Measurements from ENCODE around the gene TUBGCP6. TPM values are rescaled to one million over a fixed set of nuclear protein-coding genes. Genes with fewer than 3 reads are reported as not detected.
A peak's percentile ranks its signal among the peaks of the same experiment; 100 is the strongest.

The TUBGCP6 gene
- total RNA-seq, 1 donor from 2014 or later: 16.9 TPM

DNA sequence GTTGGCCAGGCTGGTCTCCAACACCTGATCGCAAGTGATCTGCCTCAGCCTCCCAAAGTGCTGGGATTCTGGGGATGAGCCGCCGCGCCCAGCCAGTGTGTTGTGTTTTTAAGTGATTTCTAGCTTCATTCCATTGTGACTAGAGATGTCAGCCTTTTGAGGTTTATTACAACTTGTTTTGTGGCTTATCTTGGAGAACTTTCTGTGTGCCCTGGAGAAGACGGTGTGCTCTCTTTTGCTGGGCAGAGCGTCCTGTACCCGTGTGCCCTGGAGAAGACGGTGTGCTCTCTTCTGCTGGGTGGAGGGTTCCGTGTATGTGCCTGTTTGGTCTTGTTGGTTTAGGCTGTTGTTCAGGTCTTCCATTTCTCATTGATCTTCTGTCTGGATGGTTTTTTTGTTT is 31.6 kb downstream of the TUBGCP6 start:
- Mint-ChIP-seq H3K9me3 (no peaks in the 10 kb centered on the region), H3K27me3 (ENCODE audit: insufficient read depth, low read depth) (peaks cover 4% of the 10 kb centered on the region), H3K4me3 (no peak overlapping the region), H3K27ac (no peak overlapping the region), H3K36me3 (peaks cover 31% of the 10 kb centered on the region), H3K4me1 (peaks cover 3% of the 10 kb centered on the region)
- no peaks in the 10 kb centered on the region for H3K4me1 ChIP-seq
- no peak overlapping the region for H3K9ac ChIP-seq
- H3F3A ChIP-seq (ENCODE audit: low read depth): peaks cover 4% of the 10 kb centered on the region
- DNase-seq (ENCODE audit: low spot score): no peak
- H3K9me3 ChIP-seq (ENCODE audit: low read depth): no peaks in the 10 kb centered on the region
- H3K79me2 ChIP-seq (ENCODE audit: low read depth): peaks cover 13% of the 10 kb centered on the region
- no peak overlapping the region for H3K4me2 ChIP-seq
- H3K27me3 ChIP-seq: no peaks in the 10 kb centered on the region
- H4K20me1 ChIP-seq (ENCODE audit: low read depth): peaks cover 12% of the 10 kb centered on the region
- no peak overlapping the region for H2AFZ ChIP-seq (replicated peaks)
- no peak overlapping the region for H3K27ac ChIP-seq
- no peaks in the 10 kb centered on the region for H3K36me3 ChIP-seq
- no peak for TF ChIP-seq EZH2phosphoT487 (IDR thresholded peaks at IDR 0.05)
- TF ChIP-seq, protein P1, sequence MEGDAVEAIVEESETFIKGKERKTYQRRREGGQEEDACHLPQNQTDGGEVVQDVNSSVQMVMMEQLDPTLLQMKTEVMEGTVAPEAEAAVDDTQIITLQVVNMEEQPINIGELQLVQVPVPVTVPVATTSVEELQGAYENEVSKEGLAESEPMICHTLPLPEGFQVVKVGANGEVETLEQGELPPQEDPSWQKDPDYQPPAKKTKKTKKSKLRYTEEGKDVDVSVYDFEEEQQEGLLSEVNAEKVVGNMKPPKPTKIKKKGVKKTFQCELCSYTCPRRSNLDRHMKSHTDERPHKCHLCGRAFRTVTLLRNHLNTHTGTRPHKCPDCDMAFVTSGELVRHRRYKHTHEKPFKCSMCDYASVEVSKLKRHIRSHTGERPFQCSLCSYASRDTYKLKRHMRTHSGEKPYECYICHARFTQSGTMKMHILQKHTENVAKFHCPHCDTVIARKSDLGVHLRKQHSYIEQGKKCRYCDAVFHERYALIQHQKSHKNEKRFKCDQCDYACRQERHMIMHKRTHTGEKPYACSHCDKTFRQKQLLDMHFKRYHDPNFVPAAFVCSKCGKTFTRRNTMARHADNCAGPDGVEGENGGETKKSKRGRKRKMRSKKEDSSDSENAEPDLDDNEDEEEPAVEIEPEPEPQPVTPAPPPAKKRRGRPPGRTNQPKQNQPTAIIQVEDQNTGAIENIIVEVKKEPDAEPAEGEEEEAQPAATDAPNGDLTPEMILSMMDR (IDR thresholded peaks at IDR 0.05): no peak
- no peak for TF ChIP-seq EZH2 (IDR thresholded peaks at IDR 0.05)
- no peak overlapping the region for H3K4me3 ChIP-seq

DNA sequence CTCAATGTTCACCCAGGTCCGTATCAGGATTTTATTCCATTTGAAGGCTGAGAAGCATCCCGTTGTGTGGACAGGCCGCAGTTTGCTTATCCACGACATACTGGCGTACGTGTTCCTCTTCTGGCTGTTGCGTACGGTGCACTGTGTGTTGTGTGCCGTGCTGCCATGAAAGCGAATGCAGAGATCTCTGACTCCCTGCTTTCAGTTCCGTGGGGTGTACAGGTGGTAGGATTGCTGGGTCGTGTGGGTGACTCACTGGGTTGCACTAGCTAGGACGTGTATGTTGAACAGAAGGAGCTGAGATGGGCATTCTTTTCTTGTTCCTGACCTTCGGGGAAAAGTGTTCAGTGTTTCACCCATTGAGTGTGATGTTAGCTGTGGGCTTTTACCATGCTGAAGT is 33.7 kb downstream of the TUBGCP6 start:
- peaks cover 13% of the 10 kb centered on the region for H3K79me2 ChIP-seq (ENCODE audit: low read depth)
- Mint-ChIP-seq H3K9me3 (no peaks in the 10 kb centered on the region), H3K36me3 (peaks cover 30% of the 10 kb centered on the region), H3K4me1 (peaks cover 7% of the 10 kb centered on the region), H3K27me3 (ENCODE audit: insufficient read depth, low read depth) (peaks cover 4% of the 10 kb centered on the region), H3K27ac (peak overlapping the region; percentile 28), H3K4me3 (no peak overlapping the region)
- H3K9me3 ChIP-seq (ENCODE audit: low read depth): no peaks in the 10 kb centered on the region
- no peak overlapping the region for H3K9ac ChIP-seq
- no peak overlapping the region for H3K27ac ChIP-seq
- H4K20me1 ChIP-seq (ENCODE audit: low read depth): peaks cover 20% of the 10 kb centered on the region
- DNase-seq (ENCODE audit: low spot score): no peak
- no peaks in the 10 kb centered on the region for H3K36me3 ChIP-seq
- H3K4me1 ChIP-seq: no peaks in the 10 kb centered on the region
- peaks cover 4% of the 10 kb centered on the region for H3F3A ChIP-seq (ENCODE audit: low read depth)
- TF ChIP-seq EZH2phosphoT487 (IDR thresholded peaks at IDR 0.05): no peak
- no peak for TF ChIP-seq EZH2 (IDR thresholded peaks at IDR 0.05)
- TF ChIP-seq, protein P1 (IDR thresholded peaks at IDR 0.05): no peak
- no peak overlapping the region for H3K4me2 ChIP-seq
- H3K27me3 ChIP-seq: no peaks in the 10 kb centered on the region
- no peak overlapping the region for H3K4me3 ChIP-seq
- H2AFZ ChIP-seq (replicated peaks): no peak overlapping the region

DNA sequence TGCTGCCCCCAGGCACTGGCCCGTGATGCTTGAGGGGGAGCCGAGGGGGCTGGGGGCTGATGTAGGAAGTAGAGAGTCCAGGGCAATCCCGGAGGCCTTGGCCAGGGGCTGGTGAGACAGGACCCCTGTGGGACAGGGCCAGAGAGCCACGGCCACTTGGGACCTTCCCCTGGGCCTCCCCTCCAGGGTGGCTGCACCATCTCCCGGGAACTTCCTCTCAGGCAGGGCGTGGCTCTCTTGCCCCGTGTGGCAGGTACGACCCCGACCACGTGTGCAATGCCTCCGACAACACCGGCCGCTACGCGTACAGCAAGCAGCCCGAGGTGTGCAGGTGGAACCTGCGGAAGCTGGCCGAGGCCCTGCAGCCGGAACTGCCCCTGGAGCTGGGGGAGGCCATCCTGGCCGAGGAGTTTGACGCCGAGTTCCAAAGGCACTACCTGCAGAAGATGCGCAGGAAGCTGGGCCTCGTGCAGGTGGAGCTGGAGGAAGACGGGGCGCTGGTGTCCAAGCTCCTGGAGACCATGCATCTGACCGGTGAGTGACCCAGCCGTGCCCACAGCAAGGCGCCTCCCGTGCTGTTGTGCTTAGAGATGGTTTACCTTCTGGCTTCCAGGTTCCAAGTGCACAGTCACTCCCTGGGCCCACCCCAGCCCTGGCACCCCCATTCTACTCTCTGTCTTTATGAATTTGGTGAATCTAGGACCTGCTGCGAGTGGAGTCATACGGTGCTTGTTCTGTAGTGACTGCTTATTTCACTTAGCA is 34.3 kb downstream of the TUBGCP6 start:
- H3K27me3 Mint-ChIP-seq (ENCODE audit: insufficient read depth, low read depth): peaks cover 4% of the 10 kb centered on the region
- Histone ChIP-seq H3K4me3 (no peak overlapping the region), H2AFZ (replicated peaks) (no peak overlapping the region), H3F3A (ENCODE audit: low read depth) (peaks cover 4% of the 10 kb centered on the region), H3K4me1 (no peaks in the 10 kb centered on the region), H3K27me3 (no peaks in the 10 kb centered on the region), H3K36me3 (no peaks in the 10 kb centered on the region), H3K79me2 (ENCODE audit: low read depth) (peaks cover 13% of the 10 kb centered on the region), H3K9ac (no peak overlapping the region), H3K4me2 (no peak overlapping the region), H4K20me1 (ENCODE audit: low read depth) (peaks cover 24% of the 10 kb centered on the region), H3K27ac (no peak overlapping the region), H3K9me3 (ENCODE audit: low read depth) (no peaks in the 10 kb centered on the region)
- TF ChIP-seq EZH2 (IDR thresholded peaks at IDR 0.05) (no peak), EZH2phosphoT487 (IDR thresholded peaks at IDR 0.05) (no peak)
- TF ChIP-seq, protein P1 (IDR thresholded peaks at IDR 0.05): no peak
- no peak overlapping the region for H3K4me3 Mint-ChIP-seq
- H3K27ac Mint-ChIP-seq: peak overlapping the region; percentile 28
- no peaks in the 10 kb centered on the region for H3K9me3 Mint-ChIP-seq
- peaks cover 7% of the 10 kb centered on the region for H3K4me1 Mint-ChIP-seq
- H3K36me3 Mint-ChIP-seq: peaks cover 27% of the 10 kb centered on the region
- DNase-seq (ENCODE audit: low spot score): no peak

All from neural progenitor cell (in vitro differentiated cells).